CD4-positive, alpha-beta T cell treated with Interleukin-17A for 4 hours (primary cell): Measurements from ENCODE around the gene BACH2.
"Not testable (repeated sequence)": the region's sequence is repeated elsewhere in the genome, so short reads cannot be mapped to it uniquely, and the experiment has no call there.

Experiments
- DNase-seq: peaks from one replicate; pipeline ENCODE4 v3.0.0-alpha.2; 2020; ENCODE audit warnings: mixed read lengths

The BACH2 gene

DNA sequence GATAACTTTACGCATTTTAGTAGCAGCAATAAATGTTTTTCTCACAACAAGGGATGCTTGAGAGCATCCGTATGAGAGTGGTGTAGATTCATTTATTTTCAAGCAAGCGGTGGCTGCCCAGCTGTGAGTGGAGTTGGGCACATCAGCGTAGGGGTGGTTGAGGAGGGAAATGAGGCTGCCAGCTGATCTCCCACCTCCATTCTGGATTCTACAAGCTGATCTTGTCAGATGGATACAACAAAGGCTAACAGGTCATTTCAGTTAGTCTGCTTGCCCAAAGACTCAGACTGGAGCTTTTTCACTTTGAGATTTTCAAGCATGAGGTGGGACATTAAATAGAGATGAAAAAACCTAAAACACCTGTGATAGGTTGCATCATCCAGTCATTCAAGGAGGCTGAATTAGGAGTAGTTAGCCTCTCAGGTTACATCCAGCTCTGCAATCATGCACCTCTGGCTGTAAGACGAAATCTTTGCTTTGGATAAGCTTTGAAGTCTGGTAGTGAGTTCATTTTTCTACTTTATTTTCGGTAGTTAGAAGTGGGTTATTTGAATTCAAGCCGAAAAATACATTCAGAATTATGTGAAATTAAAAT is 1.9 kb upstream of the BACH2 start:
- no peak for DNase-seq

DNA sequence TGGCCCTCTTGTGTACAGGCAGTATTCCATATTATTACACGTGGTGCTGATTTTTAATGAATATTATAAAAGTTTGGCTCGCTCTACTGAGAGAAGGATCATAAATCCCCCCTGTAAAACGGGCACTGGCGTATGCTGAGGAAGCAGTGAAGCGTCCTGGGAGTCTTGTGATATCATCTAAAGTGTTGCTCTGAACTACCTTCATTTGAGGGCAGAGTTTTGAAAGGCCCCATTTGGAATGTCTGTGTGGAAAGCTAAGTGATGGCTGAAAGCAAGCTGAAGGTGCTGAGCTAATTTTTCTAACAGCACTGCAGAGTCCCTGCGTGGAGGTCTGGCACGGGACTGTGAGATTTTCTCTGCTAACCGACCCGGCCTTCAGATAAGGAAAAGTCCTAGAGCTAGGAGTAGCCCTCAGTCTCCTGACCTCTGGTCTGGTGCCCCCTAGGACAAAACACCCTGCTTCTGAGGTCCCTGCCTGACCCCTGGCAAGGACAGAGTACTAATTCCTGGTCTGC is 1.3 kb upstream of the BACH2 start:
- DNase-seq, result no peak

DNA sequence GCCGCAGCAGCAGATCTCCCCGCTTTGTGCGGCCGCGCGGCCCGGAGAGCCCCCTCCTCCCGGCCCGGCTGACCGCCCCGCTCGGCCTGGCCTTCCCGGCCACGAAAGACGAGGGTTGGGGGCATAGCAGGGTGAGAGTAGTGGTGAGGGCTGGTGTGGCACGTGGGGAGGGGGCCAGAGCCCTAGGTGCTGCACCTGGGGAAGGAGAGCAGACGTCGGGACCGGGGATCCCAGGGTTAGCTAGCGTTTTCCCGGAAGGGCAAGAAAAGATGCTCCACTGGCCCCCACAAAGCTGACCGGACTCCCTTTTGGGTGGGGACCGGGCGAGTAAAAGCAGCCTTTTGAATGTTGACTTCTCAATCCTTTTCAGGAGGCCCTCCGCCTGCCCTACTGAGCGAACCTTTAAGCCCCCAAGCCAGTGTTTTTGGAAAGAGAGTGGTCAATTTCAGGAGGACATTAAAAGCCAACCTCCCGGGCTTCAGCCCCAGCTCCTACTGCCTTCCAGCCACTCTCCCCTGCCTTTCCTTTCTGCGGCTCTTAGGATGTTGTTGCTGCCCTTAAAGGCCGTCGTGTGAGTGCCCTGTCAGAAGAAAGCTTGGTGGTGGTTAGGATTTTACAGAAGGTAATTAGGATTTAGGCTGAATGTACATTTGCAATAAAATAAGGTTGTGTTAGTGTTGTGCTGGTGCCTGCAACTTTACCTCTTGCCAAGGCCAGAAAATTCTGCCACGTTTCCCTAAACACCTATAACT is 648 bp upstream of the BACH2 start:
- DNase-seq, result peak; percentile 20

DNA sequence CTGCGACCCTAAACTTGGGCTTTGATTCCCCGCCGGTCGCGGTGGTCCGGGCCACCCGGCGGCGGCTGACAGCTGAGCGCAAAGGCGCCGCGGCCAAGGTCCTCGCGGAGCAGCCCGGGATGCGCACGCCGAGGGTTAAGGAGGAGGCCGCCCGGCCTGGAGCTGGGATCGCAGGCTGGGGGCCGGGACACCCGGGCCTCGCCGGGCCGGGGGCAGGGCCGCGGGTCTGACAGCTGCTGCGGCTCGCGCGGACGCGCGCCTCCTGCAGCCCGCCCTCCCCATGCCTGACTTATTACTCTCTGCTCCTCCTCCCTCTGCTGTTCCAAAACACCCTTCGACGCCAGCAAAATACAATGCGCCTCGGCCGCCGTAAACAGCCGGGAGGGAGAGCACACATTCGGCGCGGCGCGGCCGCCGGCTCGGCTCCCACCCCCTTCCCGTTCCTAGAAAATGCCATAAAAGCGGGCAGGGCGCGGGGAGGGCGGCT is 746 bp downstream of the BACH2 start:
- peak; percentile 75 for DNase-seq

DNA sequence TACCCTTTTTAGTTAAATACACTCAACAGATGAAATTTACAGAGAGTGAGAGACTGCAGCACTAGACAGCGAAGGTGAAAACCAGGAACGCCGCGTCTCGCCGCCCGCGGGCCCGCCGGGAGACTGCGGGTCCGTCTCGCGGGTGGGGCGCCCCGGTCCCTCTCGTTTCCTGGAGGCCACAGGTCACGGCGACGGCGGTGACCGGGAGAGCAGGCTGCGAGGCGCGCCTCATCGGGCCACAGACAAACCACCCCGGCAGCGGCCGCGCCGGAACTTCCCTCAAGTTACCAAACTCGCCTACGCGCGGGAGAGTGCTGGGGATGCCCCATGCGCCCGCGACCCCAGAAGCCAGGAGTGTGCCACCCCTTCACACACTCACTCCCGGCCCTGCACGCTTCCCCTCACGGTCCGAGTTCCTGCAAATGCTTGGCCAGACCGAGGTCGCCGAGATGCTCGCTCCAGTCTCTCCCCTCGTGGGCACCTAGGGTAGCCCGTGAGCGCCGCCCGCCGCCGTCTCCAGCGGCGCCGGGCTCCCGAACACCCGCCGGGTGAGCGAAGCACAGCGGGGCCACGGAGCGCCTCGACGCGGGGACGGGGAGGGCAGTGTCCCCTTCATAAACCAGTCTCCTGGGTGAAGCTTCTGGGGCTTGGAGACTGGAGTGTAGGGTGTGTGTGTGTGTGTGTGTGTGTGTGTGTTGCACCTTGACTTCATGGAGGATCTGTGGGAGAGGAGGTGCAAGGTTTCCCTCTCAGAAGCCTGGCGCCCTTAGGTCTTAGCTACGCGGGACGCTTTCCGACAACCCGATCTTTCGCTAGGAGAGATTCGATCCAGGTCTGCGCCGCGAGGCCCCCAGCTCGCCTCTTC is 1.4 kb downstream of the BACH2 start:
- peak; percentile 75 for DNase-seq

DNA sequence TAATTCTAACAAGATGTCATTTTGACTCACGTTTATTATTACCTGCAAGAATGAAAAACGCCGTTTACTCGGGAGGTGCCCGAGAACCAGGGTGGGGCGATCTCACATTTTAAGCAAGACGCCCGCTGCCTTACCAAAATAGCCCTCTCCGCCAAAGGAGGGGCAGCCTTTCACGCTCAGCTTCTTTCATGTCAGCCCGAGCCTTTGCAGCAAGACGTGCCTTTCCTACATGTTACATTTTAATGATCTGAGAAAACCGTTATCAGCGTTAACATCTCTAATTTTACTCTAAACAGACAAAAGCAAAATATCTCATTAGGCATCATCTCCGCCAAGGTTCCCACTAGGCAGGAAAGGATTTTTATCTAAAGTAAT is 2.0 kb downstream of the BACH2 start:
- DNase-seq, result peak; percentile 68

DNA sequence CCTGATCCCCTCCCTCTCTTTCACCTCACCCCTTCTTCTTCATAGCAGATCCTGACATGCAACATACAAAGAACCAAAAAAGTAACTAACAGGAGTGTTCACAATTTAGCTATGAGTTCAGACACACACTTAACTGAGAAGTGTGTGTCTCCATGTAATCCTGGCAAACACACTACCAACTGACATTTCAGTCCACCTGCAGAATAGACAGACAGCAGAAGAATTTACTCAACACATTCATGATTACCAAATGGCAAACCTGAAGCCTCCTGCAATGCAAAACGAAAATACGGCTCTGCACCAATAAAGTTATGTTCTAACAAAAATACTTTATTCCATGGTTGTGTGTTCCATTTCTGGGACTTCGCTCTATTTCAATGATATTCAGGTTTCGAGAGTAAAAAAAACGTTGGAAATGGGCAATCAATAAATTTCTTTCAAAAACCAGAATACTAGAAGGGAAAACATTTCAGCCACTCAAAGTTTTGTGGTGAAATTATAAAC is 2.6 kb downstream of the BACH2 start:
- no peak for DNase-seq

DNA sequence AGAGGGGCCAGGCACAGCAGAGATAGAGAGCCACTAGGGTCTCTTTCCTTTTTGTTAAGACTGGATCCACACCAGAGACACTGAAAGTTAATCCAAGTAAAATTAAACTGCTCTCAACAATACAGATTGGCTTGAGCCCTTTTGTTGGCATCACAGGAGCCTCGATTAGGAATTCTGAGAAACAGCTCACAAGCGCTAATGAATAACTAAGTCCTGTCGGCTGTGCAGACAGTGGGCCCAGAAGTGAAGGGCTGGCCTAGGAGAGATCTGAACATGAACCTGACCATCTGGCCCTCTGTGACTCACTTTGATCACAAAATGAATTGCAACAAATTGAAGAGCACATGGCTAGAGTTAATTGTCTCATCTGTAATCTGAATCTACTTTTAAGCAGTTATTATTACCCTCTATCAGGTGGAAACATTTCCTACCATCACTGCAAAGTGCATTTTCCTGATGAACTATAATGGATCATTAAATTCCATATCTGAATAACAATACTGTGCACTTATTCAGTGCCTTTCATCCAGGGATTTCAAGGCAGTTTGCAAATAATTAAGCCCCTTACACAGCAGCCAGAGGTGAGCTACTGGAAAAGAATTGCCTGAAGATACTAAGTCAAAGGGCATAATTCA is 3.2 kb downstream of the BACH2 start:
- DNase-seq, result no peak

DNA sequence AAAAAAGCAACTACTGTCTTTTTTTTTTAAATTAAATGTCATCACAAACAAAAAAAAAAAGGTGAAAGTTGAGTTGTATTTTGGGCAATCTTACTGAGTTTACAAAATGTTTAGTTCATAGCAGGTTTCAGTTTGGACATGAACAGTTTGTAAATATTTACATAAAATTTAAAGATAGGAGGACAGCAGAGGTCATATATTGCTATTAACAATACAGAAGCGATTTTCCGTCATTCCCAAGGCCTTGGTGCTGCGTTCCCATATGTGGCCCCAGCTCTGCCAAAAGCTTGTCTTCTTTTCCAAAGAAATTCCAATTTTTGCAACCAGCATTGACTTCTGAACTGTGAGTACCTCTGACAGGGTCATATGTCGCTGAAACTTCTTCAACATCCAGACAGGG is 5.1 kb downstream of the BACH2 start:
- DNase-seq, result no peak

DNA sequence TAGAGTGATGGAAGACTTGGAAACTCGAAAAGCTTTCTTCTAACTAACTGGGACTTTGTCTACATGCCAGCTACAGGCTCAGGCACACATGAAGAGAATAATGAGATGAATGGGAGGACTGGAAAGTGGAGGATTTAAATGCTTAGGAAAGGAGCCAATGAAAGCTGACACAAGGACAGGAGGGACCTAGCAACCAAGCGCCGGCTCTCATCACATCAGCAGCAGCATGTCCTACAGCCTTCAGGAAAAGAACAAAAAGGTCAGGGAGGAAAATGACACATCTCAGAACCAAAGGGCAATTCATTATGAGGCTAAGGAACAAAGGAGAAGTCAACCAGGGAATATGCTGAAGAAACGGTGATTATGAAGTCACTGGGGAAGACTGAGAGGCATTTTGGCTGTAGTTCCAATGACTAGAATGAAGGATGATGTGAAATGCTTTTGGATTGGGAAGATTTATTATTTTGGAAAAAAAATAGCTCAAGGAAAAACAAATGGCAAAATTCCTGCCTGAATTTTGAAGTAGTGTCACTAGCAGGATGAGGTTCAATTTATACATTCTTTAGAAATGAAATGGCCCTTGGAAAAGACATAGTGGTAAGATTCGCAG is 5.7 kb downstream of the BACH2 start:
- DNase-seq, result no peak

DNA sequence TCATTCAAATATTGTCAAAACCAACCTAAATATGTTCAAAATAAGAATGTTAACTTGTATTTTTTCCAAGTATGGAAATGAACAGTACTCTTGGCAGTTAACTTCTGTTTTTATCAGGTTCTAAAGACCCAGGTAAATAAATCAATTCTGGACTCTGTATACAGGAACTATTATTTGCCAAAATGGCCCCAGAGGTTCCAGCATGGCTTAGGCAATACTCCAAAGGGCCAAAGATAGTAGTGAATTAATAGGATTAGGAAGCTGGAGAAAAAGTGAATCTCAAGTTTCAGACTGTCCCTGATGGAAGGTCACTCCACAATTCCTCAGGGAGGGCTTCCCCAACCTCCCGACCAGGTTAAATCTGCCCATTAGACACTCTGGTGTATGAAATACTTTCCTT is 6.7 kb downstream of the BACH2 start:
- DNase-seq, result no peak

DNA sequence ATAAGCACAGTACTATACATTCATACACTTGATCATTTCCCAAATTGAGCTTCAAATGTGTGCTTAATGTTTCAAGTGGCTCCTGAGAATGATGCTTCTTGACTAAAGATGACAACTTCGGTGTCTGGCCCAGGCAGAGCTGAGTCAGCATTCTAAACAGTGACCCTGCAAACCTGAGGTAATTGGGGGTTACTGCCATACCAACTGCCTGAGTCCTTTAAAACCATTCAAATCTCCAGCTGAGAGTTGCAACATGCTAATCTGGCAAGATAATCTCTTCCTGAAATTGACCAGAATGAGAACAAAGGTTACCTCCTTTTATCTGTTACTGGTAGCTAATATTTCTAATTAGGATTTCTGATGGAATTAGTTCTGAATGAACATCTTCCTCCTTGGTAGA is 8.2 kb downstream of the BACH2 start:
- no peak for DNase-seq

DNA sequence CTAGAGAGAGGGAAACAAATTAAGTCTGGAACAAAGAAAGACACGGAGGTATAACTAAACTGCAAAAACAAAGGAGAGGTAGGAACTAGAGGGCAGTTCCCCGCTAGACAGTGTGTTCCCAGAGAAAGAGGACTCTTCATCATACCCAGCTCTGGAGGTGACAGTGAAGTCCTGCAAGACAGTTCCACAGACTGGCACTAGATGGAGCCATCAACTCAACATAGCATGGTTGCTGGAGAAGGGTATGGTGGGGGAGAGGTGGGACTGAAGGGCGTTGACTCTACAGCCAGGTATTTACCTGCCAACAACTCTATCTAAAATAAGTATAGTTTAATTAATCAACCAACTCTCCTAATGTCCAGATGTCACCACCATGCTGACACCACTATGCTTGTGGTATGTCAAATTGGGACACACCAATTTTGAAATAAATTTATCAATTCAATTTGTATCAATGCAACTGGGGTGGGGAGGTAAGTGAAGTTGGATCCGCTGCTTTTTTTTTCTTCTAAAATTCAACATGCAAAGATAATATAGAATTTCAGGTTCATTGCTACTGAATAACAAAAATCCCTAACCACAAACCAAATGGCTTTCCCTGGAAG is 9.7 kb downstream of the BACH2 start:
- DNase-seq, result peak; percentile 64

DNA sequence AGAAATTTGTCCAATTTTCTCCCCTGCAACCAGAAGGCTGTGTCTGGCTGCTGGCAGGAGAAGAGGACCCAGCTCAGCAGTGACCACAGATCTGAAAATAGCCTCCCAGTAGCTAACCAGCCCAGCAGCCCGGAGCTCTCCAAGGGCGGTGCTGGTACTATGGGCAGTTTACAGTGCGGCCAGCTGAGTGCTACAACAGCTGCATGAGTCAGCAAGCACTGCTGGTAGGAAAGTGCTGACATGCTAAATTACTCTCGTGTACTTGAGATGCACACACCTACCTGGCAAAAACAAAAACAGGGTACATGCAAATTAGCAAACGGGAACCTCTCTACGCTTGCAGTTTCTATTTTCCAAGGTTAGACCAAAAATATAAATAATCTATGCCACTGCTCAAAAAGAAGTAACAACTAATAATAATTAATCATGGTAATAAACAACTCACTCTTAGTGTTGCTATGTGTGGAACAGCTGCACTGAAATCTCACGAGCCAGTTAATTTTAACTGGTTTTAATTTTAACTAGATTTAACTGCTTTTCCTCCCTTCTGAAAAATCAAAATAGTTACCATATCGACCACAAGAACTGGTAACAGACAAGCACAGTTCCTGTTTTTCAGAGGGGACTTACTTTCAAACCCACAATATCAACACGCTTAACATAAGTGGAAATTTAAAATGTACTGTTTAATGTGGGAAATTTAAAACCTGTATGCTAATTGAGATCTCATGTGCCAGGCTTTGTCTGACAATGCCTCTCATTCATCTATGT is 10.8 kb downstream of the BACH2 start:
- DNase-seq, result peak; percentile 50

DNA sequence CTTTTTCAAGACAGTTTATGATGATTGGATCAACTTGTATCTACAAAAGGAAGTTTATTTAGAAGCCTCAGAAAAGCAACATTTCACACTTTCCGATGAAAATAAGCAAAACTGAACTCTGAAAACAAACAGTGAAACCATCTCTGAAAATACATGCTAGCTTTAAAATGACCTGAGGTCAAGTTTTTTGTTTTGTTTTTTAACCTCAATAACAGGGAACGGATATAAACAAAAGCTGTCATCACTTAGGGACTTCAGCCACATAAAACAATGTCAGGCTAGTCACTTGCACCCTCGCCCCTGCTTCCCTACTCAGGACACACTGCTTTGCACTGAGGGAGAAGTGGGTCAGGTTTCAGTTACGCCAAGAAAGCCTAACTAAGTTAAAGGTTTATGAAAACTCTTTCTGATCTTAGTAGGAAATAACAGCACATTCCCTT is 11.6 kb downstream of the BACH2 start:
- DNase-seq, result no peak

DNA sequence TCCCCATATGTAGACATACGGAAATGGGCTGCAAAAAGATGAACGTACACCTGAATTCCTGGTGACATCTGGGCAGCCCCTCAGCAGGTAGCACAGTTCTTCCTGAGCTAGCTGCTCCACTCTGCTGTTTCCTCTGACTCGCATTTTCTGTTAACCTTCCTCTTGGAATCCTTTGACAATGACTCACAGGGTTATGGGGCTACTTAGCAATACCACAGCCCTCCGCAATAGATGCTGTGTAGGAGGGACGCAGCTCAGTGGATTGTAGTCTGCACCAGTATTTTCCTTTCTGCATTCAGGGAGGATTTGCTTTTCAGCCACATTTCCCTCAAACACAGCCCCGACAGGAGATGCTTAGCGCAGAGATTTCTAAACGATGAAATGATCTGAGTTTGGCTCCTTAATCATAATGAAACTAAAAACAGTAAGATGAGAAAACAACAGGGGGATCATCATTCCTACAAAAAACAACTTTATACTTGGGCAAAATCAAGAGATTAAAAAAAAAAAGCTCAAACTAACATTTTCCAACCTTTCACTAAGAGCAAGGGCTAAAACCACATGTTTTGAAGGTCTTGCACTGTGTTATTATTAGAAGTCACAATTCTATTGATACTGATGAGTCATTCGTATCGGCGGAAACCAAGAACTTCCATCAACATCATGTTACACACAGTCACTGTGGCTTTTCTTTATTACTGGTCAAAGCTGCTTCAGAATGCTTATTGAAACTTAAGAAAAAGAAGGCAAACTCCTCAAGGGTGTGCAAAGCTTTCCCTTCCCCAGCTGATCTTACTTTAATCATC is 12.2 kb downstream of the BACH2 start:
- DNase-seq, result peak; percentile 37

DNA sequence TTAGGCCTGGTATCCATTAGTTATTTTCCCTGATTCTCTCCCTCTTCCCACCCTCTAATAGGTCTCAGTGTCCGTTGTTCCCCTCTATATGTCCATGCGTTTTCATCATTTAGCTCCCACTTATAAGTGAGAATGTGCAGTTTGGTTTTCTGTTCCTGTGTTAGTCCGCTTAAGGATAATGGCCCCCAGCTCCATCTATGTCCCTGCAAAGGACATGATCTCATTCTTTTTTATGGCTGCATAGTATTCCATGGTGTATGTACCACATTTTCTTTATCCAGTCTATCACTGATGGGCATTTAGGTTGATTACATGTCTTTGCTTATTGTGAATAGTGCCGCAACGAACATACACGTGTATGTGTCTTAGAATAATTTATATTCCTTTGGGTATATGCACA is 14.4 kb downstream of the BACH2 start:
- DNase-seq, result not testable (repeated sequence)

DNA sequence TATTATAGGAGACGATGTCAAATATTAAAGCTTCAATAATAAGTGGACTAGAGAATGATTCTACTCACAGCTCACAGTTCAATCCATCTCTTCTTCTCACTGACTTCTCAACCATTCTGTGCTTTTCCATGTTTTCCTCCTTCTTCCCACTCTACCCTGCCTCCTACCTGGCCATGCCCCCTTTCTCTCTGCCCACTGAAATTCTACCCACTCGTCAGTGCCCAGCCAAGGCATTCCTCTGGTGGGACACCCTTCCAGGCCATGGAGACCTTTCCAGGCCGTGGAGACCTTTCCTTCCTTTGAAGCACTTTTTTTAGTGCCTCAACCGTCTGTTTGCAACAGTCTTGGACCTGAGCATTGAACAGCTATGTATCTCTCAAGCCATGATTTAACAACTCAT is 18.5 kb downstream of the BACH2 start:
- DNase-seq, result no peak

DNA sequence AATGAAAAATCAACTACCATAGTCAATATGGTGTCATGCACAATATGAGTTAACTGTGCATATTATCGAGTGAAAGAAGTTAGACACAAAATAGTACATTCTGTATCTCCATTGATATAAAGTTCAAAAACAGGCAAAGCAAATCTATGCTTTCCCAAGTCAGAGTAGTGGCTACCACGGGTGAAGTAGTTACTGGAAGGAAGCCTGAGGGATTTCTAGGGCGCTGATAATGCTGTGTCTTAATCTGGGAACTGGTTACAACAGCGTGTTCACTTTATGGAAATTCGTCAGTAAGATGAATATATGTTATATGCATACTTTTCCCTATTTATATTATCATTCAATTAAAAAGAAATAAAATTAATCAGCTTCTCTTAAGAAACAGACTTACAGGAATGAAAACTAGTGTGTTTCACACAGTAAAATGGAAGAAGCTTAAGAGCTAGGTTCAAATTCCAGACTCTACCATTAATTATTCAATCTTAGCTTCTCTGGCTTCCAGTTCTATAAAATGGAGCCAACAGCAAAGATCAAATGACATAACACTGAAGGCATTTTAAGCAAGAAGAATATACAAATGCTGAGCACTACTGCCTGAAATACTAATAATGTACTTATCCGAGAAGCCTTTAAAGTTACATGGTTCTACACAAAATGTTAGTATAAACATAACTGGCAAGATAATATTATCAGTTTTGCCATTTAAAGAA is 19.2 kb downstream of the BACH2 start:
- DNase-seq, result no peak
